ENCODE measurements around the gene CCSER1.
"Not testable (repeated sequence)": the region's sequence is repeated elsewhere in the genome, so short reads cannot be mapped to it uniquely, and the experiment has no call there.

The CCSER1 gene

DNA sequence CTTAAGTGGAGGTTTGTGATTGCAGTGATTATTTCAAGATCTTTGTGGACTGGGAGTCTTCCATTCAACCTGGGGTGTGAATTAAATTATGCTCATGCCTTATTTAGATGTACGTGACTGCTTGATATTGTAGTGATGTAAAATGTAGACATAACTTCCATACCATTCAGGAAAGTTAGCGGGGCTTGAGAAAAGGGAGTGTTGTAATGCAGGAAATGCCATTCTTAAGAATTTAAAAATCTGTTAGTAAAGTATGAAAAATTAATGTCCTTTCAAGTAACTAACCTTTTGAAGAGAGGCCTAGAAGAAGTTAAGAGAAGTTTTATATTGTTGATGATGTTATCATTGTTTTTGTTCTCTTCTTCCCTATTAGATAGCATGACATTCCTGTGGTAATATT, 318.2 kb downstream of the CCSER1 start:
- Mint-ChIP-seq H3K36me3 (ENCODE audit: insufficient read depth) (no peaks in the 10 kb centered on the region), H3K4me1 (no peaks in the 10 kb centered on the region), H3K4me3 (no peak overlapping the region), H3K27me3 (no peaks in the 10 kb centered on the region), H3K27ac (ENCODE audit: low read depth) (no peak overlapping the region), H3K9me3 (no peaks in the 10 kb centered on the region)
- ATAC-seq (replicated peaks; ENCODE audit: extremely low read depth, poor library complexity, severe bottlenecking) = no peak
- DNase-seq (ENCODE audit: low spot score in 2 of 2) = no peak

DNA sequence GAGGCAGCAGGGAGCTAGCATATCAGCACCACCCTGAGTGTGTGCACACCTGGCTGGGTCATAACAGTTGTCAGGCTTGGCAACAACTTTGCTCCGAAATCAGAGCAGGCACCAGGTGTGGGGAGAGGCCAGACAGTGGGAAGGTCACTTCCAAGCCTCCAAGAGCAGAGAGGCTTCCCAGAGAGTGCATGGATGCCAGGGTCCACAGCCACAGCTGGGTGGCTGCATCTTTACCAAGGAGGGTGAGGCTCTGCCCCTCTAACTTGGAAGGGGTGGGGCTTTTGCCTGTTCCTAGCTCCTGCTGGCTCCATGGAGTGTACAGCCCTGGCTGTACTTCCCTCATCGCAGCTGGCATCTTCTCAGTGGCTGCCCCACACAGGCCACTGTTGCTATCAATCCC, 322.4 kb downstream of the CCSER1 start:
- H3K4me1 Mint-ChIP-seq = no peaks in the 10 kb centered on the region
- H3K4me3 Mint-ChIP-seq = no peak overlapping the region
- no peaks in the 10 kb centered on the region for H3K36me3 Mint-ChIP-seq (ENCODE audit: insufficient read depth)
- H3K27ac Mint-ChIP-seq (ENCODE audit: low read depth) = no peak overlapping the region
- H3K27me3 Mint-ChIP-seq = no peaks in the 10 kb centered on the region
- H3K9me3 Mint-ChIP-seq = no peaks in the 10 kb centered on the region
- DNase-seq (ENCODE audit: low spot score in 2 of 2) (no peak), ATAC-seq (replicated peaks; ENCODE audit: extremely low read depth, poor library complexity, severe bottlenecking) (no peak)

DNA sequence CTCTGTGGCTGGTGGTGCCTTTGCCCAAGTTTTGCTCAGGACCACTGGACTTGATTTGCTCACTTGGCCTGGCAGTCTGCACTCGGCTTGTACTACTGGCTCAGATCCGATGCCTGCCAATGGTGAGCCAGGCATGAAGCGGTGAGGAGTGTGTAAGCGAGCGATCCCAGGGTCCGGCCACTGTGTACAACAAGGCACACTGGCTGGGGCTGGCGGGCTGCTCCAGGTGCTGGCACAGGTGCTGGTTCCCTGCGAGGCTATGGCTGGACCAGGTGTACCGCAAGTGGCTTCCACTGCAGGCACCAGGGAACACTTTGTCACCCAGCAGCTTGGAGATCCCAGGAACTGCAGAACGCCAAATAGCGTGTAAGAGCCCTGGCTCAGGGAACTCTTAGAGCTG, 329.7 kb downstream of the CCSER1 start:
- ATAC-seq (replicated peaks; ENCODE audit: extremely low read depth, poor library complexity, severe bottlenecking) (no peak), DNase-seq (ENCODE audit: low spot score in 2 of 2) (no peak)
- H3K4me1 Mint-ChIP-seq = no peaks in the 10 kb centered on the region
- no peak overlapping the region for H3K27ac Mint-ChIP-seq (ENCODE audit: low read depth)
- H3K4me3 Mint-ChIP-seq = no peak overlapping the region
- no peaks in the 10 kb centered on the region for H3K36me3 Mint-ChIP-seq (ENCODE audit: insufficient read depth)
- H3K9me3 Mint-ChIP-seq = peaks cover 12% of the 10 kb centered on the region
- H3K27me3 Mint-ChIP-seq = no peaks in the 10 kb centered on the region

DNA sequence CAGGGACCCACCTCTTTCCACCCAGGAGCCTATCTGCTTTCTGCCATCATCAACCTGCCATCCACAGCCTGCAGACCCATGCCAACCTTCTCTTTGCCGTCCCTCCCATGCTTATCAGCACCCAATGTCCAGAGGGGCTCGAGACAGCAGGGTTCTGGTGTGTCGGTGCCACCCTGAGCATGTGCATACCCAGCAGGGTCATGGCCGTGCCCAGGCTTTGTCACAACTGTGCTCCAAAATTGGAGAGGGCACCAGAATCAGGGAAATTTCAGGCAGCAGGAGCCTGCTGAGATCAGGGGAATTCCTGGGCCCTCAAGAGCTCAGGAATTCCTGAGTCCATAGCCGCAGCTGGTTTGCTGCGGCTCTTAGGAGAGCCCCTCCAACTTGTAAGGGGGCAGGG, 330.6 kb downstream of the CCSER1 start:
- Mint-ChIP-seq H3K9me3 (peaks cover 12% of the 10 kb centered on the region), H3K27me3 (no peaks in the 10 kb centered on the region), H3K27ac (ENCODE audit: low read depth) (no peak overlapping the region), H3K4me3 (no peak overlapping the region), H3K4me1 (no peaks in the 10 kb centered on the region), H3K36me3 (ENCODE audit: insufficient read depth) (no peaks in the 10 kb centered on the region)
- DNase-seq (ENCODE audit: low spot score in 2 of 2) (no peak), ATAC-seq (replicated peaks; ENCODE audit: extremely low read depth, poor library complexity, severe bottlenecking) (no peak)

DNA sequence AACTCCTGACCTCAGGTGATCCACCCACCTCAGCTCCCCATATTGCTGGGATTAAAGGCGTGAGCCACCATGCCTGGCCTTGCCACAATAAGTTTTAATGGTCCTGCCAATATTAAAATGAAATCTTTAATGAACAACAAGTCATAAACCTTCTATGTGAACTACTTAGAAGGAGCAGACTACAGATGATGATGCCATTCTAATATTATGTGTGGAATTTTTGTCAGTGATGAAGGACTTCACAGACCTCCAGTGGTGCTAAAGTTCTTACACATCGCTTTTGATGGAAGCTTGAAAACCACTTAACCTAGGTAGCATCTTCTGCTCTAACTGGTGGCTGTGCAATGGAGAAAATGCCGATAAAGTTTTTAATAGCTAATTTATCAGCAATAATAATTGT, 331.4 kb downstream of the CCSER1 start:
- no peak overlapping the region for H3K4me3 Mint-ChIP-seq
- DNase-seq (ENCODE audit: low spot score in 2 of 2) = no peak
- no peak overlapping the region for H3K27ac Mint-ChIP-seq (ENCODE audit: low read depth)
- H3K27me3 Mint-ChIP-seq = no peaks in the 10 kb centered on the region
- no peaks in the 10 kb centered on the region for H3K4me1 Mint-ChIP-seq
- no peak for ATAC-seq (replicated peaks; ENCODE audit: extremely low read depth, poor library complexity, severe bottlenecking)
- H3K36me3 Mint-ChIP-seq (ENCODE audit: insufficient read depth) = no peaks in the 10 kb centered on the region
- H3K9me3 Mint-ChIP-seq = peaks cover 12% of the 10 kb centered on the region

DNA sequence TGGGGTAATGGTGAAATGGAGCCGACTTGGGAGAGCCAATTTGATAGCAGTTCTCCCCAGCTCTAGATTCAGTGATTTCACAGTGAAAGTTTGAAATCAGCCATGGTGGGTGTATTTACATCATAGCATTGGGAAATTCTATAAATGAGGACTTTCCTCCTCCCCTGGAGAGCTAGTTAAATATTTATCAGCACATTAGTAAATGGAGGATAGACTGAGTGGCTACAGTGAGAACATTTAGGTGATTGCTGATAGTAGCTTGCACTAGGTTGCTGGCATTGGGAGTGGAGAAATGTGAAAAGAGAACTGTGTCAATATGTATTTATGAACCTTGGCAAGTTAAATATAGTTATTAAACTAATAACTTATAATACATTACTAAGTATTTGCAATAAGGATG, 347.3 kb downstream of the CCSER1 start:
- no peaks in the 10 kb centered on the region for H3K36me3 Mint-ChIP-seq (ENCODE audit: insufficient read depth)
- DNase-seq (ENCODE audit: low spot score in 2 of 2) (no peak), ATAC-seq (replicated peaks; ENCODE audit: extremely low read depth, poor library complexity, severe bottlenecking) (no peak)
- no peaks in the 10 kb centered on the region for H3K9me3 Mint-ChIP-seq
- H3K4me1 Mint-ChIP-seq = no peaks in the 10 kb centered on the region
- no peak overlapping the region for H3K27ac Mint-ChIP-seq (ENCODE audit: low read depth)
- H3K27me3 Mint-ChIP-seq = no peaks in the 10 kb centered on the region
- H3K4me3 Mint-ChIP-seq = no peak overlapping the region

DNA sequence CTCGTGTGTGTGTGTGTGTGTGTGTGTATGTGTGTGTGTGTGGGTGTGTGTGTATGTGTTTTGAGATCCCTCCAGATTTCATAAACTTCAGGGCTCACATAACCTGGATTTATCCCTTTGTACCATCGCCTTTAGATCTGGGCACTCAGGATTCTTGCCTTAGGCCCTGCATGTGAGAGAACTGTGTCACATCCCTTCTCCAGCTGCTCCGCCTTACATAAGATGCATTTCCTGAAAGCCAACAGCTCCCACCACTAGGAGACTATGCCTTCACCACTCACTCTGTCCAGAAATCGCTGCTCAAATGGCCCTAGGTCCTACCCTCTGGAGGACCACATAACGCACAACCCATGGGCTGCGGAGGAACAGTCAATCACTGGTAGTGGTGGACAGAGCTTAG, 348.8 kb downstream of the CCSER1 start:
- ATAC-seq (replicated peaks; ENCODE audit: extremely low read depth, poor library complexity, severe bottlenecking) = no peak
- Mint-ChIP-seq H3K27me3 (no peaks in the 10 kb centered on the region), H3K36me3 (ENCODE audit: insufficient read depth) (no peaks in the 10 kb centered on the region), H3K4me1 (no peaks in the 10 kb centered on the region), H3K9me3 (no peaks in the 10 kb centered on the region), H3K4me3 (no peak overlapping the region), H3K27ac (ENCODE audit: low read depth) (no peak overlapping the region)
- no peak for DNase-seq (ENCODE audit: low spot score in 2 of 2)

DNA sequence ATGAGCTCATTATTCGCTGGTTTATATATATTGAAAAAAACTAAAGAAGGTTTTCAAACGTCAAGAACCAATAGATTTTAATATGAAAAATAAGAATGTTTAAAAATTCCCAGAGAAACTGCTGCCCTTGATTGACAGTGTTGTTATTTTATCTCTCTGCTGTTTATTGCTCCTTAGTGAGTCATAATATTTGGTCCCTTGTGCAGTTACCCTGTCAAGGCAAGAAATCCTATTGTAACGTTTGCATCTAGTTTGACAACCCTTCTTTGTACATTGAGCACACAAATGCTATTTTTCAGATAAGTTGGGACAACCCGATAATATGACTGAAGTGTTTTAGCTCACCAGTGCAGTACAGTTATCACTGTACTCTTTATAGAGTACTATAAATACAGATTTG, 349.4 kb downstream of the CCSER1 start:
- H3K9me3 Mint-ChIP-seq = no peaks in the 10 kb centered on the region
- no peak overlapping the region for H3K27ac Mint-ChIP-seq (ENCODE audit: low read depth)
- DNase-seq (ENCODE audit: low spot score in 2 of 2) = no peak
- no peaks in the 10 kb centered on the region for H3K36me3 Mint-ChIP-seq (ENCODE audit: insufficient read depth)
- ATAC-seq (replicated peaks; ENCODE audit: extremely low read depth, poor library complexity, severe bottlenecking) = no peak
- H3K4me3 Mint-ChIP-seq = no peak overlapping the region
- H3K4me1 Mint-ChIP-seq = no peaks in the 10 kb centered on the region
- H3K27me3 Mint-ChIP-seq = no peaks in the 10 kb centered on the region

DNA sequence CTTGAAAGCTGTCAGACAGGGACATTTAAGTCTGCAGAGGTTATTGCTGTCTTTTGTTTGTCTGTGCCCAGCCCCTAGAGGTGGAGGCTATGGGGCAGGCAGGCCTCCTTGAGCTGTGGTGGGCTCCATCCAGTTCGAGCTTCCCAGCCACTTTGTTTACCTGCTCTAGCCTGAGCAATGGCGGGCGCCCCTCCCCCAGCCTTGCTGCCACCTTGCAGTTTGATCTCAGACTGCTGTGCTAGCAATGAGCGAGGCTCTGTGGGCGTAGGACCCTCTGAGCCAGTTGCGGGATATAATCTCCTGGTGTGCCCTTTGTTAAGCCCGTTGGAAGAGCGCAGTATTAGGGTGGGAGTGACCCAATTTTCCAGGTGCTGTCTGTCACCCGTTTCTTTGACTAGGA, 357.7 kb downstream of the CCSER1 start:
- ATAC-seq (replicated peaks; ENCODE audit: extremely low read depth, poor library complexity, severe bottlenecking); DNase-seq (ENCODE audit: low spot score in 2 of 2); H3K4me3 Mint-ChIP-seq; H3K4me1 Mint-ChIP-seq; H3K27me3 Mint-ChIP-seq; H3K36me3 Mint-ChIP-seq (ENCODE audit: insufficient read depth); H3K27ac Mint-ChIP-seq (ENCODE audit: low read depth): not testable (repeated sequence)
- H3K9me3 Mint-ChIP-seq = peaks cover 28% of the 10 kb centered on the region

DNA sequence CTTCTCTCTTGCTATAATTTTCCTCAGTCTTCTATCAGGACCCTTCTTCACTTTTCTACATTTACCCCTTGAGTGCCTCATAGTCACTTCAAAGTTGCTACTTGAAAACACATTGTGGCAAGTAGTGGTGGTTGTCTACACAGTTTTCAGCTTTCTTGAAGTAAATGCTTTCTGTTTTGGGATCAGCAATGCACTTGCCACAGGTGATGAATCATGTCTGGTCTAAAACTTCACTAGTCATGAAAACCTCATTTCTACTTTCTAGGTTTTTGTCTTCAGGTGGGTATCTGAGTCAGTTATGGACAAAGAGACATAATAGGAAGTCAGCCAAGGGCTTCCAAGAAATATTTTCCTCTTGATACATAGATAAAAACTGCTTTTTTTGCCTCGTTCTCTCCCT, 359.2 kb downstream of the CCSER1 start:
- DNase-seq (ENCODE audit: low spot score in 2 of 2) (no peak), ATAC-seq (replicated peaks; ENCODE audit: extremely low read depth, poor library complexity, severe bottlenecking) (no peak)
- peaks cover 28% of the 10 kb centered on the region for H3K9me3 Mint-ChIP-seq
- no peaks in the 10 kb centered on the region for H3K27me3 Mint-ChIP-seq
- no peaks in the 10 kb centered on the region for H3K4me1 Mint-ChIP-seq
- H3K4me3 Mint-ChIP-seq = no peak overlapping the region
- no peaks in the 10 kb centered on the region for H3K36me3 Mint-ChIP-seq (ENCODE audit: insufficient read depth)
- H3K27ac Mint-ChIP-seq (ENCODE audit: low read depth) = no peak overlapping the region

DNA sequence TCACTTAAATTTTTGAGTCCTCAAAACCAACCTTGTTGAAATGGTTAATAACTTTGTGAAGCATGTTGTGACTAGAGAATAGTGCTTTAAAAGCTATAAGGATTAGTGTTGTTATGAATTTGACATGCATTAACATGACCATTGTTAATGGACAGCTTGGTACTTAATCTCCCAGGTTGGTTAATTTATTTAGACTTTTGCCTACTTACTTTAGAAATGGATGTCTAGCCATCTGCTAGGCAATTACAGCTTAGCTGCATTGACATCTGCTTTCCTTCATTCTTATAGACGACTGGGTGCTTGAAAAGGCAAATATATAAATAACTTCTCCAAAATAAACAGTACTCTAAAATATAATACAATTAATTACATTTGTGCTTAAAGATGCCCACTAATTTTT, 368.0 kb downstream of the CCSER1 start:
- ATAC-seq (replicated peaks; ENCODE audit: extremely low read depth, poor library complexity, severe bottlenecking) (no peak), DNase-seq (ENCODE audit: low spot score in 2 of 2) (no peak)
- Mint-ChIP-seq H3K9me3 (peaks cover 18% of the 10 kb centered on the region), H3K27me3 (no peaks in the 10 kb centered on the region), H3K4me3 (no peak overlapping the region), H3K4me1 (no peaks in the 10 kb centered on the region), H3K27ac (ENCODE audit: low read depth) (no peak overlapping the region), H3K36me3 (ENCODE audit: insufficient read depth) (no peaks in the 10 kb centered on the region)

DNA sequence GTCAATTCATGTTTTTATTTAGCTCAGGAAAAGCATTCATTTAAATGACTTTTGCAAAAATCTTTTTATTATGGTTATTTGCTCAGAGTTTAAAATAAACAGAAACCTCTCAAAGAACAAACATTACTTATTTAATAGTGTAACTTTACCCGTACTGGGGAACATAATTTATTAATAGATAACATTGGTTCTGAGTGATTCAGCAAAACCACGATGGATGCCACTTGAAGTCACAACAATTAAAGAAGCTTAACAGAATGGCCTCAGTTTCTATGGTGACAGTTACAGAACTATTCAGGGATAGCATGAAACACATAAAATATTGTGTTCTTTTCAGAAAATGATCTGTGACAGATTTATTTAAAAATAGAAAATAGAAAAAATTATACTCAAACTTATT, 368.7 kb downstream of the CCSER1 start:
- DNase-seq (ENCODE audit: low spot score in 2 of 2) (no peak), ATAC-seq (replicated peaks; ENCODE audit: extremely low read depth, poor library complexity, severe bottlenecking) (no peak)
- Mint-ChIP-seq H3K9me3 (peaks cover 18% of the 10 kb centered on the region), H3K4me3 (no peak overlapping the region), H3K4me1 (no peaks in the 10 kb centered on the region), H3K36me3 (ENCODE audit: insufficient read depth) (no peaks in the 10 kb centered on the region), H3K27ac (ENCODE audit: low read depth) (no peak overlapping the region), H3K27me3 (no peaks in the 10 kb centered on the region)

DNA sequence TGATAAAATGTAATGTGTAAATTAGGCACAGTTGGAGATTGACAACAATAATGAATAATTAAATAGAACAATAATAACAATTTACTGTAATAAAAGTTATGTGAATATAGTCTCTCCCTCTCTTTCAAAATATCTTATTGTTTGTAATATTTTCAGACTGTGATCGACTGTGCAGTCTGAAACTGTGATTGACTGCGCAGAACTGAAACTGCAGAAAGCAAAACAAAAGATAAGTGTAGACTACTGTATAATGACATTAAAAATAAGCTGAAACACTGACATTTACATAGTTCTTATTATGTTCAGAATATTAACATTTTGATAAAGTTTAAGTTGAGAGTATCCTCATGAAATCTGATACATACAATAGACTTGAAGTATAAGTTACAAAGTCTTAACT, 371.0 kb downstream of the CCSER1 start:
- ATAC-seq (replicated peaks; ENCODE audit: extremely low read depth, poor library complexity, severe bottlenecking) (no peak), DNase-seq (ENCODE audit: low spot score in 2 of 2) (no peak)
- H3K4me1 Mint-ChIP-seq = no peaks in the 10 kb centered on the region
- no peak overlapping the region for H3K27ac Mint-ChIP-seq (ENCODE audit: low read depth)
- peaks cover 16% of the 10 kb centered on the region for H3K9me3 Mint-ChIP-seq
- H3K36me3 Mint-ChIP-seq (ENCODE audit: insufficient read depth) = no peaks in the 10 kb centered on the region
- H3K4me3 Mint-ChIP-seq = no peak overlapping the region
- H3K27me3 Mint-ChIP-seq = no peaks in the 10 kb centered on the region

DNA sequence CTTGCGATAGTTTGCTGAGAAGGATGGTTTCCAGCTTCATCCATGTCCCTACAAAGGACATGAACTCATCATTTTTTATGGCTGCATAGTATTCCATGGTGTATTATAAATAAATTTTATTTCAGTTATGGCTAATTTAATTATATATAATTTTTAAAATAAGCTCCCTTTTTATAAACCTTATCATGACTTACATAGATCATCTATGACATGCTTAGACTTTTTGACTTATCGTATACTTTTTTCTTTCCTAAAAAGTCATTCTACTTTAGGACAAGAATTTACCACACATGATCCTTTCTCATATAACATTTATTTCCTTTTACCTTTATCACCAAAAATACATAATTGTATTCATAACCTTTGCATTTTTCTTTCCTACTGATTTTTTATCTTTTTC, 376.5 kb downstream of the CCSER1 start:
- H3K36me3 Mint-ChIP-seq (ENCODE audit: insufficient read depth) = no peaks in the 10 kb centered on the region
- H3K4me3 Mint-ChIP-seq = no peak overlapping the region
- ATAC-seq (replicated peaks; ENCODE audit: extremely low read depth, poor library complexity, severe bottlenecking) = no peak
- H3K4me1 Mint-ChIP-seq = no peaks in the 10 kb centered on the region
- H3K27me3 Mint-ChIP-seq = no peaks in the 10 kb centered on the region
- H3K27ac Mint-ChIP-seq (ENCODE audit: low read depth) = no peak overlapping the region
- H3K9me3 Mint-ChIP-seq = peaks cover 15% of the 10 kb centered on the region
- DNase-seq (ENCODE audit: low spot score in 2 of 2) = no peak
